GM21390 (cell line): Measurements from ENCODE around the gene NLK.
"Not testable (repeated sequence)": the region's sequence is repeated elsewhere in the genome, so short reads cannot be mapped to it uniquely, and the experiment has no call there.

Experiments used
- ATAC-seq: cut with Tn5 transposase; IDR thresholded peaks from one replicate; pipeline ENCODE4 v1.9.1; 2021; ENCODE audit not compliant: unreplicated experiment

NLK gene

DNA sequence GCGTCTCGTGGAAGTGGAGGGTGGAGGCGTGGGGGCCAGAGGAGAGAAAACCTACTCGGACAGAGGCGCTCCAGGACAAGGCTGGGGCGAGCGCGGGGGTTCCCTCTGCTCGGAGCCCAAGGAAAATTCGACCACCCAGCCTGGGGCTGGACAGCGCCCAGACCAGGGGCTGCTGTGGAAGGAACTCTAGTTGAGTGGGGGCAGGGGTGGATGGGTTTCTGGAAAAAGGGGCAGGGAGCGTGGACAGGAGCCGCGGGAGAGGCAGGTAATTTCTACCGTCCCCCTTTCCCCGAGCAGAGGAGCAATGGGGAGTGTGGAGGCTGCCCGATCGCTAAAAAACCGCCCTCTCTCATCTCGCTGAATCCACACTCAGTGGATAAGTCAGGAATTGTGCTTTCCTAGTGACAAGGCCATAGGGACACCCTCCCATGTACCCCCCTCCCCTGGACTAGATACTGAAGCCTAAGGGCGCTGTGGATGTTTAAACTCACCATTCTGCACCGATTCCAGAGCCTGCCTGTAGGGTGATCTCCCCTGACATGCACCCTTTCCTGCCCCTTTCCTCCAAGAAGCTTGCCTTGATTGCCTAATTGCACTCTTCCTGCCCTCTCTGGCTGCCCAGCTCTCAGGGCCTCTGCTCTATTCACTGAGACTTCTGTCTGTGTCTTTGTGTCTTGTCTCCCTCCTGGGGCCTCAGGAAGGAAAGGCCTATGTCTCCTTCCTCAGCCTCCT, 185.8 kb downstream of the NLK start:
- ATAC-seq, result no peak

DNA sequence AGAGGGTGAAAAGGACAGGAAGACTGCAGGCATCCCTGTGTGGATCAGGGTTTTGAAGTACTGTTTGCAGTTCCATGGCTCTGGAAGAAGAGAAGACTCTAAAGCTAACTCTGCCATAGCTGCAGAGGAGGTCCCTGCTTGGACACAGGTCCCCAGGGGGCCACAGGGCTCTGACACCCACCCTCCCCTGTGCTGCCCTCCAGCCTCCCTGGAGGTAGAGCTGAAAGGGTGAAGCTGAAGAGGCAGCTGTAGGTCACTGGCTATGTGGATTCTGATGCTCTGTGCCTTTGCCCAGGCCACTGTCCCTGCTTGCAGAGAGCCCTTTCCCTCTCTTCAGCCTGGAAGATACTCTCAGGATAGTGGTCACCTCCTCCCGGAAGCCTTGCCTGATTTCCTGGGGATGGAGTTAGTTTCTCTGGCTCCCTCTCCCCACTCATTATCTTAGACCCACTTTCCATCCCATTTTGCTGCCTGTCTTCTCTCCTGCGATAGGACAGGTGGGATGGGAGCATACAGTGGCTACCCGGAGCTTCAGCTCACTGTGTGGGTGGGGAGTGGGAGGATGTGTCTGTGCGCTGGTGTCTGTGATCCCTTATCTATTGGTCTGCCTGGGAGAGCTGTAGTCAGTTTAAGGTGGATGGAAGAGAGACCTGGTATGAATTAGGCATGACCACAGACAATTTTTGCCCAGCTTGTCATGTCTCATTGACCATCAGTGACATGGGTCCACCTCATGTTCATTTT, 186.7 kb downstream of the NLK start:
- no peak for ATAC-seq

DNA sequence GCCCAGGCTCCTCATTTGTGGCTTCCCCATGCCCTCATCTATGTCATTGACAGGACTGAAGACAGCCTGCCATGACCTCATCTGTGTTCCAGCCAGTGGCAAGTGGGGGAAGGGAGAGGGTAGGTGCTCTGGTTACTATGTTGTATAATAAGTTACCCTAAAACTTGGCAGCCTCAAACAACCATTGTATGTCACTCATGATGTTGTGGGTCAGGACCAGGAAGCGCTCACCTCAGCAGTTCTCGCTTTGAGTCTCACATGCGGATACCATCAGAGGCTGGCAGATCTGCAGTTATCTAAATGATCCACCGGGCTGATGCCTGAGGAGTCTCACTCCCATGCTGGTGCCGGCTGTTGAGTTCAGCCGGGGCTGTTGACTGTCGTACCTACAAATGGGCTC, 187.5 kb downstream of the NLK start:
- ATAC-seq, result no peak

DNA sequence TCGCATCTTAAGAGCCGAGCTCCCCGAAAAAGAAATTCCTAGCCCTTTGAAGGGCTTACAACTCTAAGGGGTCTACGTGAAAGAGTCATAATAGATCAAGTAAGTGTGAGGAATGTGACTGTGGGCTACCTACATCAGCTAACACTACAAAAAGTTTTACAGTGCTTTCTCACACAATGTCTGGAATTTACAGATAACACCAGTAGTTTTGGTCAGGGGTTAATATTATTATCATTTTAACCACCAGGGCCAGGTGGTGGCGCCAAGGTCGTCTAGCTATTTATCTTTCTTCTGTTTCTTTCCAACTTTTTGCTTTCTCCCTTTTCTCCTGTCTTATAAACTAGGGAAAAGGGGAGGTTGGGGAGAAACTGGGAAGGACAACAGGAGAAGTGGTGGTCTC, 188.1 kb downstream of the NLK start:
- not testable (repeated sequence) for ATAC-seq

- ATAC-seq, result not testable (repeated sequence)
These were observed 189.1 kb downstream of the NLK start for GRCh38 chr17:28231624-28232023.

- ATAC-seq, result not testable (repeated sequence)
These were observed 190.7 kb downstream of the NLK start for GRCh38 chr17:28232966-28233870.

GRCh38 chr17:28233872-28234856, 191.7 kb downstream of the NLK start:
- ATAC-seq, result not testable (repeated sequence)

- ATAC-seq, result not testable (repeated sequence)
These were observed 192.7 kb downstream of the NLK start for GRCh38 chr17:28235066-28235700.

DNA sequence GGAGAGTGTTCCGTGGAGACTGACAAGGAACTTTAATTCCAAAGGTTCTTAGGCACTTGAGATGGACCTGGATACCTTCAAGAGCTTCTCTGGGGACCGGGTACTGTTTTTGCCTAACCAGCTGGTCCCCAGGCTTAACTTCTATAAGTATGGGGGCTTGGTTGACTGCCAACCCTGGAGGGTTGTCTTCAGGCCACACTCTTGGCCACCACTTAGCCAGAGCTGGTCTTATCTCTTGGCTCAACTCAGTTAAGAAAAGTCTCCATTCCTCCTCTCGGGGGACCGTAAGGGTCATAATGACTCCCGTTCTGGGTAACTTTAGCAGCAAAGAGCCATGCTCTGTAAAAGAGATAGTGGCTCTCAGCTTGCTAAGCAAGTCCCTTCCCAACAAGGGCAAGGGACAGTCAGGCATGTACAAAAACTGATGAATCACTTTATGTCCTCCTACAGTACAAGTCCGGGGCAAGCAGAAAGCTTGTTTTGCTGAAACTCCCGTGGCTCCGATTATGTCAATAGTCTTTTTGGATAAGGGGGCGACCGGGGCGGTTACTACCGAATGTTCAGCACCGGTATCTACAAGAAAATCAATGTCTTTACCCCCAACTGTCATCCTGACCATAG, 193.7 kb downstream of the NLK start:
- not testable (repeated sequence) for ATAC-seq

DNA sequence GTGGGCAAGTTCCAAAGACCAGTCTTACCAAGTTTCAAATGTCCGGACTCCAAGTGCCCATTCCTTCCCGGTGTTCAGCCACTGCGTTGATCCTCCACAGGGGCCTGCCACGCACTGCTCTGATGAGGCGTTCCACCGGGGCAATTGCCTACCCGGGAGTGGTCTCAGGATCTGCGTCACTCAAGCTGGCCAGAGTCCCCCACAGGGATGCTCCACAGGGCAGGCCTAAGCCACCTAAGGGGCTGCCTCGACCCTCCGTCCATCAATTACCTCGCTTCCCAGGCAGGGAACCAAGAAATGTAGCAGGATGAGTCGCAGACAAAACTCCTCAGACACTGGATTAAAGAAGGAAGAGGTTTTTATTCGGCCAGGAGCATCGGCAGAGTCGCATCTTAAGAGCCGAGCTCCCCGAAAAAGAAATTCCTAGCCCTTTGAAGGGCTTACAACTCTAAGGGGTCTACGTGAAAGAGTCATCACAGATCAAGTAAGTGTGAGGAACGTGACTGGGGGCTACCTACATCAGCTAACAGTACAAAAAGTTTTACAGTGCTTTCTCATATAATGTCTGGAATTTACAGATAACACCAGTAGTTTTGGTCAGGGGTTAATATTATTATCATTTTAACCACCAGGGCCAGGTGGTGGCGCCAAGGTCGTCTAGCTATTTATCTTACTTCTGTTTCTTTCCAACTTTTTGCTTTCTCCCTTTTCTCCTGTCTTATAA, 196.2 kb downstream of the NLK start:
- ATAC-seq, result not testable (repeated sequence)

GRCh38 chr17:28239271-28239624, 196.8 kb downstream of the NLK start:
- no peak for ATAC-seq

DNA sequence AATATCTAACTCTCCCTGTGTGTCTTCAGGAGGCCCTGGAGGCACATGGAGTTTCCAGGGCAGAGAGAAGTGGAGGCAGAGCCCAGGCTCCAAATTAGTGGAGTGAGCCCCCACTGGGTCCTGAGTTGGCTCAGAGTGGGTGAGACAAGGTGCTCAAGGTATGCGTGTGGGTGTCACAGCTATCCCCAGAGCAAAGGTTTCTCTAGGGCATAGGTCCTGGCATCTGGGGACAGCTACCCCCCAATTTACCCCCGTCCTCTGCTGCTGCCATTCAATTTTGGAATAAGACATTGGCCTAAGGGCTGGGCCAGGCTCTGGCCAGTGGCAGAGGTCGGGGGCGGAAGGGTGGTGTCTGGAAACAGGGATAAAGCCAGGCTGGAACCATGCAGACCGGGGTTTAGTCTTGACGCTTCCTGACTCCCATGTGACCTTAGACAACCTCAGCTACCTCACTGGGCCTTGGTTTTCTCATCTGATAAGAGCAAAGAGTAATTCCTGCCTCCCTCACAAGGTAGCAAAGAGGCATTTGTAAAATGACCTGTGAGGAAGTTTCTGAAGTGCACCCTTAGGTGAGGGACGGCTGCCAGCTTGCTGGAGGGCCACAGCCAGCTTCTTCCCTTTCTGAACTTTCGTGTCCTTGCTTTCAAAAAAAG, 198.3 kb downstream of the NLK start:
- ATAC-seq, result no peak

GRCh38 chr17:28242791-28243190, 200.3 kb downstream of the NLK start:
- no peak for ATAC-seq

- not testable (repeated sequence) for ATAC-seq
These were observed 200.8 kb downstream of the NLK start for GRCh38 chr17:28243268-28243667.

GRCh38 chr17:28244446-28244845, 202.0 kb downstream of the NLK start:
- no peak for ATAC-seq
